Natural killer cell (primary cell): Measurements from ENCODE around the gene GTF2A1L. TPM values are rescaled to one million over a fixed set of nuclear protein-coding genes. Genes with fewer than 3 reads are reported as not detected.
"Not testable (repeated sequence)": the region's sequence is repeated elsewhere in the genome, so short reads cannot be mapped to it uniquely, and the experiment has no call there.

Experiments used
- ATAC-seq, 3 donors: fragments of 150-1000 bp in 2 of 3; fragments of 200-7000 bp in 1 of 3; cut with Tn5 transposase; 1 replicate in 1 of 3; 2 replicates in 2 of 3; pipeline ENCODE4 v1.10.0; 2021; ENCODE audit warnings: mild to moderate bottlenecking in 2 of 3, moderate library complexity in 2 of 3
- DNase-seq, 2 donors: peaks; one replicate each; pipeline versions ENCODE4 v3.0.0 to v3.0.0-alpha.2; 2013 to 2021; ENCODE audit warnings: mixed read lengths in 1 of 2
- H3K27ac ChIP-seq: one replicate; pipeline ENCODE4 v1.5.1; 2013; ENCODE audit warnings: mild to moderate bottlenecking, low read length
- H3K27me3 ChIP-seq: one replicate; pipeline ENCODE4 v1.6.1; 2013; ENCODE audit warnings: low read length; ENCODE audit not compliant: control insufficient read depth, insufficient read depth
- H3K36me3 ChIP-seq: one replicate; pipeline ENCODE4 v1.6.1; 2013; ENCODE audit warnings: low read length; ENCODE audit not compliant: control insufficient read depth, insufficient read depth
- H3K4me1 ChIP-seq: one replicate; pipeline ENCODE4 v1.6.1; 2013; ENCODE audit warnings: low read length; ENCODE audit not compliant: control insufficient read depth, insufficient read depth
- H3K4me3 ChIP-seq: one replicate; pipeline ENCODE4 v1.5.1; 2013; ENCODE audit warnings: low read length
- H3K9me3 ChIP-seq: one replicate; pipeline ENCODE4 v1.6.1; 2013; ENCODE audit warnings: low read length; ENCODE audit not compliant: control insufficient read depth, insufficient read depth
- H3K27ac Mint-ChIP-seq, 2 donors: one replicate each; pipeline ENCODE4 v1.8.0; 2022; ENCODE audit warnings: mild to moderate bottlenecking in 2 of 2, mixed read lengths in 2 of 2, moderate library complexity in 1 of 2
- H3K27me3 Mint-ChIP-seq, 2 donors: one replicate each; pipeline ENCODE4 v1.8.0; 2022; ENCODE audit warnings: low read depth in 2 of 2, mixed read lengths in 2 of 2
- H3K36me3 Mint-ChIP-seq: one replicate; pipeline ENCODE4 v1.8.0; 2022; ENCODE audit warnings: mixed read lengths
- H3K4me1 Mint-ChIP-seq, 2 donors: one replicate each; pipeline ENCODE4 v1.8.0; 2022; ENCODE audit warnings: mixed read lengths in 2 of 2
- H3K4me3 Mint-ChIP-seq: one replicate; pipeline ENCODE4 v1.8.0; 2022; ENCODE audit warnings: mild to moderate bottlenecking, moderate library complexity, mixed read lengths
- H3K9me3 Mint-ChIP-seq, 2 donors: one replicate each; pipeline ENCODE4 v1.8.0; 2022; ENCODE audit warnings: mixed read lengths in 2 of 2
- CTCF ChIP-seq: fragments of 200-600 bp; IDR thresholded peaks from one replicate; pipeline ENCODE4 v1.8.0; 2022; ENCODE audit warnings: antibody characterized with exemption
- WGBS: methylation state at CpG from one replicate; pipeline ENCODE4 v1.1.7; 2013; ENCODE audit warnings: missing lambda C conversion rate; ENCODE audit not compliant: insufficient coverage; 5-methylcytosine and 5-hydroxymethylcytosine counted together
- intact Hi-C: fragments of 100-400 bp; cut with micrococcal nuclease; formaldehyde crosslinking; loops from one replicate; pipeline ENCODE4 v1.14.2; 2022
- total RNA-seq, 4 donors: library from RNA; stranded (reverse); fragments of 120-200 nt in 1 of 4; gene quantifications; one replicate each; pipeline versions ENCODE4 v1.2.3 to v1.2.4, GENCODE V29; 2013 to 2022

Gene GTF2A1L
- total RNA-seq, 3 donors from 2014 or later (not counting 1 experiment from before 2014, with no cell fraction given) = not detected

GRCh38 chr2:48605482-48606175, 12.0 kb upstream of the GTF2A1L start:
- no peaks in the 10 kb centered on the region for H3K4me1 Mint-ChIP-seq
- peaks cover 0 to 4% of the 10 kb centered on the region in 2 donors for H3K27me3 Mint-ChIP-seq
- H3K4me3 ChIP-seq = no peak overlapping the region
- no peak overlapping the region for H3K27ac ChIP-seq
- no peak for ATAC-seq
- H3K27ac Mint-ChIP-seq = no peak overlapping the region
- H3K27me3 ChIP-seq = peaks cover 3% of the 10 kb centered on the region
- H3K36me3 ChIP-seq = no peaks in the 10 kb centered on the region
- intact Hi-C loops = loop anchor here (10.0 kb wide), 1 partner anchor 1539 kb away; no protein-coding TSS in a partner anchor
- no peaks in the 10 kb centered on the region for H3K4me1 ChIP-seq
- WGBS = 100% methylated on average over 1 of the region's 5 CpGs
- H3K4me3 Mint-ChIP-seq = no peak overlapping the region
- no peaks in the 10 kb centered on the region for H3K9me3 ChIP-seq
- no peak for DNase-seq
- TF ChIP-seq CTCF = no peak
- no peaks in the 10 kb centered on the region for H3K9me3 Mint-ChIP-seq
- H3K36me3 Mint-ChIP-seq = no peaks in the 10 kb centered on the region

- Histone ChIP-seq H3K27me3 (peaks cover 3% of the 10 kb centered on the region), H3K4me1 (no peaks in the 10 kb centered on the region), H3K27ac (no peak overlapping the region), H3K9me3 (no peaks in the 10 kb centered on the region), H3K4me3 (no peak overlapping the region), H3K36me3 (no peaks in the 10 kb centered on the region)
- WGBS = 84% methylated on average over 10 of the region's 10 CpGs
- Mint-ChIP-seq H3K36me3 (no peaks in the 10 kb centered on the region), H3K4me3 (no peak overlapping the region), H3K27ac (no peak overlapping the region), H3K9me3 (no peaks in the 10 kb centered on the region), H3K4me1 (no peaks in the 10 kb centered on the region), H3K27me3 (peaks cover 0 to 4% of the 10 kb centered on the region in 2 donors)
- TF ChIP-seq CTCF = no peak
- ATAC-seq = no peak
- no peak for DNase-seq
- intact Hi-C loops = loop anchor here (10.0 kb wide), 1 partner anchor 1537 kb away; no protein-coding TSS in a partner anchor
Measured at GRCh38 chr2:48607307-48608014, 10.2 kb upstream of the GTF2A1L start.

- TF ChIP-seq CTCF = no peak
- no peak overlapping the region for H3K27ac Mint-ChIP-seq
- Histone ChIP-seq H3K4me3 (no peak overlapping the region), H3K27ac (no peak overlapping the region), H3K9me3 (no peaks in the 10 kb centered on the region), H3K36me3 (no peaks in the 10 kb centered on the region), H3K27me3 (peaks cover 3% of the 10 kb centered on the region), H3K4me1 (no peaks in the 10 kb centered on the region)
- no peaks in the 10 kb centered on the region for H3K9me3 Mint-ChIP-seq
- DNase-seq (no peak), ATAC-seq (no peak)
- intact Hi-C loops = no loop called here
- no peaks in the 10 kb centered on the region for H3K36me3 Mint-ChIP-seq
- H3K27me3 Mint-ChIP-seq = no peaks in the 10 kb centered on the region
- 100% methylated on average over 2 of the region's 2 CpGs for WGBS
- H3K4me1 Mint-ChIP-seq = no peaks in the 10 kb centered on the region
- no peak overlapping the region for H3K4me3 Mint-ChIP-seq
Measured at GRCh38 chr2:48613211-48613610, 4.4 kb upstream of the GTF2A1L start.

- H3K4me3 Mint-ChIP-seq, ATAC-seq, H3K4me1 Mint-ChIP-seq, H3K4me1 ChIP-seq, H3K27me3 ChIP-seq, H3K27ac ChIP-seq, H3K9me3 ChIP-seq, H3K4me3 ChIP-seq, H3K36me3 ChIP-seq, H3K27ac Mint-ChIP-seq, H3K27me3 Mint-ChIP-seq, H3K9me3 Mint-ChIP-seq, H3K36me3 Mint-ChIP-seq, intact Hi-C loops, DNase-seq: not testable (repeated sequence)
- WGBS = 96% methylated on average over 35 of the region's 35 CpGs
Measured at GRCh38 chr2:48614581-48614980, 3.1 kb upstream of the GTF2A1L start.
